T-cell (primary cell): ENCODE results near the gene PRPSAP1. TPM values are rescaled to one million over a fixed set of nuclear protein-coding genes. Genes with fewer than 3 reads are reported as not detected.

ENCODE experiments used
- ATAC-seq, 4 experiments: fragments of 200-7000 bp in 3 of 4; fragments of 150-1000 bp in 1 of 4; cut with Tn5 transposase; replicated peaks in 1 of 4; 1 replicate in 3 of 4; 2 replicates in 1 of 4; pipeline ENCODE4 v1.10.0; 2021; ENCODE audit warnings: moderate library complexity in 3 of 4, mild to moderate bottlenecking in 2 of 4, moderate number of reproducible peaks in 1 of 4
- CTCF ChIA-PET, 2 donors: fragments of 300-600 bp; sonication (Branson Sonifier 250); formaldehyde crosslinking; loops; one replicate each; lab custom pipeline; 2022; ENCODE audit warnings: antibody characterized with exemption in 2 of 2; lab: Charles Lee
- POLR2A ChIA-PET, 2 donors: fragments of 300-600 bp; sonication (Branson Sonifier 250); formaldehyde crosslinking; loops; one replicate each; lab custom pipeline; 2022; ENCODE audit warnings: antibody characterized with exemption in 2 of 2; lab: Charles Lee
- DNase-seq, 35 experiments: peaks; one replicate each; pipeline versions ENCODE4 v3.0.0 to v3.0.0-alpha.2; 2013 to 2023
- H3K27ac ChIP-seq: one replicate; pipeline ENCODE4 v1.5.1; 2013; ENCODE audit warnings: low read length
- H3K27me3 ChIP-seq, 2 experiments: replicated peaks in 1 of 2; 1 replicate in 1 of 2; 2 replicates in 1 of 2; pipeline versions ENCODE4 v1.6.1 to v1.7.0; 2013; ENCODE audit warnings: low read length in 1 of 2, mixed read lengths in 1 of 2; ENCODE audit not compliant: control insufficient read depth in 2 of 2, insufficient read depth in 2 of 2; ENCODE audit errors: extremely low read depth in 1 of 2
- H3K36me3 ChIP-seq, 2 donors: 1 replicate in 1 of 2; 2 replicates in 1 of 2; pipeline versions ENCODE4 v1.6.1 to v1.7.0; 2013; ENCODE audit warnings: low read length in 1 of 2; ENCODE audit not compliant: control insufficient read depth in 2 of 2, insufficient read depth in 1 of 2; ENCODE audit errors: extremely low read depth in 1 of 2
- H3K4me1 ChIP-seq, 2 experiments: 1 replicate in 1 of 2; 2 replicates in 1 of 2; pipeline versions ENCODE4 v1.6.1 to v1.7.0; 2013; ENCODE audit warnings: low read length in 2 of 2, mixed read lengths in 1 of 2; ENCODE audit not compliant: insufficient read depth in 2 of 2, control insufficient read depth in 1 of 2; ENCODE audit errors: extremely low read depth in 1 of 2
- H3K4me3 ChIP-seq, 2 donors: 1 replicate in 1 of 2; 2 replicates in 1 of 2; pipeline versions ENCODE4 v1.5.1 to v1.7.0; 2013; ENCODE audit warnings: mild to moderate bottlenecking in 2 of 2, low read length in 1 of 2, moderate library complexity in 1 of 2; ENCODE audit not compliant: control insufficient read depth in 1 of 2; ENCODE audit errors: extremely low read depth in 1 of 2
- H3K9me3 ChIP-seq: 2 replicates; pipeline ENCODE4 v1.7.0; 2013
- H3K27ac Mint-ChIP-seq, 2 donors: one replicate each; pipeline ENCODE4 v1.8.0; 2020 to 2021; ENCODE audit warnings: mild to moderate bottlenecking in 2 of 2, mixed read lengths in 2 of 2
- H3K27me3 Mint-ChIP-seq, 2 donors: one replicate each; pipeline ENCODE4 v1.8.0; 2021 to 2022; ENCODE audit warnings: mixed read lengths in 2 of 2
- H3K36me3 Mint-ChIP-seq: one replicate; pipeline ENCODE4 v1.8.0; 2021; ENCODE audit warnings: mixed read lengths
- H3K4me1 Mint-ChIP-seq, 3 donors: one replicate each; pipeline ENCODE4 v1.8.0; 2020 to 2022; ENCODE audit warnings: mixed read lengths in 3 of 3, mild to moderate bottlenecking in 1 of 3
- H3K4me3 Mint-ChIP-seq, 3 donors: one replicate each; pipeline ENCODE4 v1.8.0; 2020 to 2022; ENCODE audit warnings: mild to moderate bottlenecking in 3 of 3, mixed read lengths in 3 of 3, moderate library complexity in 3 of 3
- H3K9me3 Mint-ChIP-seq, 3 donors: one replicate each; pipeline ENCODE4 v1.8.0; 2020 to 2022; ENCODE audit warnings: mixed read lengths in 3 of 3
- WGBS: methylation state at CpG from one replicate; pipeline ENCODE4 v1.1.5; 2013; ENCODE audit warnings: missing lambda C conversion rate; ENCODE audit not compliant: insufficient coverage; 5-methylcytosine and 5-hydroxymethylcytosine counted together
- total RNA-seq, 35 experiments: library from RNA in 6 of 35; stranded (reverse) in 6 of 35; fragments of 120-200 nt in 1 of 35; gene quantifications; one replicate each; pipeline versions ENCODE4 v1.2.1 to v1.2.4 and lab custom pipeline; 2013 to 2026

Gene PRPSAP1
- total RNA-seq, 5 donors from 2014 or later (not counting 1 experiment from before 2014, with no cell fraction given) = 27.5 to 47.0 (median 40.0) TPM

DNA sequence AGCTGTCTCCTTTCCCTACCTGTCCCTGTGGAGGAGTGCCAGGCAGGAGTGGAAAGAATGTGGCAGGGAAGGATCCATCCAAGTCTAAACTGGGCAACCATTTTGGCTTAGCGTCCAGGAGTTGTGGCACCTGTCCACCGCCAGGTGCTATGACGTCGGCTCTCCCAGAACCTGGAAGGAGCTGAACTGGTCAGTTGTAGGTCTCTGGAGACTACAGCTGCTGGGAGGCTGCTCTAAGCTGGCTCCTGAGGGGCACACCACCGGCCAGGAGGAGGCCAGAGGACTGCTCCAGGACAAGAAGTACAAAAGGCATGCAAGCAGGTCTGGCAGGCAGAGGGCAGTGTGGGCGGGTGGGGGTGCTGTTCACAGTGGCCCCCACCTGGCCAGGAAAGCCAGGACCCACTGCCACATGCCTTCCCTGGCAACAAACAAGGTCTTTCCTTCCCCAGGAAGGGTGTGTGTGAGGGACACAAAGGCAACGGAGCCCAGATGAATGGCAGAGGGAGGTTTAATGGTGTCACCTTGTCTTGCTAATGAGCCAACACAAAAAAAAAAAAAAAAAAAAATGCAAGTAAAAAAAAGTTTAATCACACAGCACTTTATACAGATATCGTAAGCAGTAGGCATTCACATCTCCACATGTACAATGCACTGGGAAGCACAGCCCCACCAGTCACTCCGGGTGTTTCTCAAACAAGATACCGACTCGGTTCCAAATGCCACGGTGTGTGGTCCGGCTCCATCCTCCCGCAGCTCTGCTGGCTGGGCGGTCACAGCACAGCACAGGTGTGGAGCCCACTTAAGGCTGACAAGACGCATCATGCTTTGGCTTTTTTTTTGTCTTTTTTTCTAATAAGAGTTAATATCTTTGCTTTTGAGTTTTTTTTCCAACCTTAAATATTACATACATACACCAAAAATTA is 35.5 kb upstream of the PRPSAP1 start:
- POLR2A ChIA-PET = interaction anchor here in 1 of 2 donors (0.6 kb wide), 1 partner anchor 188 kb away, joined by 5 read pairs; no protein-coding TSS in a partner anchor
- Mint-ChIP-seq H3K4me1 (peaks cover 0 to 9% (median 4%) of the 10 kb centered on the region in 3 donors), H3K27ac (no peak overlapping the region), H3K4me3 (no peak overlapping the region), H3K9me3 (no peaks in the 10 kb centered on the region), H3K36me3 (peaks cover 11% of the 10 kb centered on the region), H3K27me3 (no peaks in the 10 kb centered on the region)
- ATAC-seq (no peak), DNase-seq (no peak)
- WGBS = 93% methylated on average over 12 of the region's 16 CpGs
- CTCF ChIA-PET = interaction anchor here (0.6 to 0.9 kb wide), 4 partner anchors 8 to 850 kb away, joined by 3 to 5 read pairs (median 4); no protein-coding TSS in a partner anchor
- Histone ChIP-seq H3K27me3 (peaks cover 0 to 13% of the 10 kb centered on the region in 2 experiments), H3K27ac (no peak overlapping the region), H3K4me3 (no peak overlapping the region), H3K36me3 (peaks cover 20 to 27% of the 10 kb centered on the region in 2 donors), H3K9me3 (no peaks in the 10 kb centered on the region), H3K4me1 (peaks cover 6 to 17% of the 10 kb centered on the region in 2 experiments)

DNA sequence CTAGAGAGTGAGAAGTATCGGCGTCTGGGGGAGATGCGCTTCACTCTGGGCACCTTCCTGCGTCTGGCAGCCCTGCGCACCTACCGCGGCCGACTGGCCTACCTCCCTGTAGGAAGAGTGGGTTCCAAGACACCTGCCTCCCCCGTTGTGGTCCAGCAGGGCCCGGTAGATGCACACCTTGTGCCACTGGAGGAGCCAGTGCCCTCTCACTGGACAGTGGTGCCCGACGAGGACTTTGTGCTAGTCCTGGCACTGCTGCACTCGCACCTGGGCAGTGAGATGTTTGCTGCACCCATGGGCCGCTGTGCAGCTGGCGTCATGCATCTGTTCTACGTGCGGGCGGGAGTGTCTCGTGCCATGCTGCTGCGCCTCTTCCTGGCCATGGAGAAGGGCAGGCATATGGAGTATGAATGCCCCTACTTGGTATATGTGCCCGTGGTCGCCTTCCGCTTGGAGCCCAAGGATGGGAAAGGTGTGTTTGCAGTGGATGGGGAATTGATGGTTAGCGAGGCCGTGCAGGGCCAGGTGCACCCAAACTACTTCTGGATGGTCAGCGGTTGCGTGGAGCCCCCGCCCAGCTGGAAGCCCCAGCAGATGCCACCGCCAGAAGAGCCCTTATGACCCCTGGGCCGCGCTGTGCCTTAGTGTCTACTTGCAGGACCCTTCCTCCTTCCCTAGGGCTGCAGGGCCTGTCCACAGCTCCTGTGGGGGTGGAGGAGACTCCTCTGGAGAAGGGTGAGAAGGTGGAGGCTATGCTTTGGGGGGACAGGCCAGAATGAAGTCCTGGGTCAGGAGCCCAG is 33.5 kb upstream of the PRPSAP1 start:
- ChIA-PET CTCF (interaction anchor here in 1 of 2 donors (0.9 kb wide), 1 partner anchor 11 kb away, joined by 3 read pairs; no protein-coding TSS in a partner anchor), POLR2A (interaction anchor here in 1 of 2 donors (0.5 kb wide), 1 partner anchor 62 kb away, joined by 5 read pairs; no protein-coding TSS in a partner anchor)
- Histone ChIP-seq H3K27ac (no peak overlapping the region), H3K4me3 (no peak overlapping the region), H3K4me1 (peaks cover 10 to 32% of the 10 kb centered on the region in 2 experiments), H3K27me3 (peaks cover 0 to 26% of the 10 kb centered on the region in 2 experiments), H3K36me3 (peaks cover 15 to 20% of the 10 kb centered on the region in 2 donors), H3K9me3 (no peaks in the 10 kb centered on the region)
- 98% methylated on average over 23 of the region's 31 CpGs for WGBS
- Mint-ChIP-seq H3K4me3 (peak overlapping the region in 2 of 3 donors; percentile 37 to 64), H3K27ac (no peak overlapping the region), H3K4me1 (peaks cover 4 to 13% (median 10%) of the 10 kb centered on the region in 3 donors), H3K9me3 (no peaks in the 10 kb centered on the region), H3K27me3 (peaks cover 0 to 1% of the 10 kb centered on the region in 2 donors), H3K36me3 (peaks cover 5% of the 10 kb centered on the region)
- ATAC-seq (no peak), DNase-seq (no peak)

DNA sequence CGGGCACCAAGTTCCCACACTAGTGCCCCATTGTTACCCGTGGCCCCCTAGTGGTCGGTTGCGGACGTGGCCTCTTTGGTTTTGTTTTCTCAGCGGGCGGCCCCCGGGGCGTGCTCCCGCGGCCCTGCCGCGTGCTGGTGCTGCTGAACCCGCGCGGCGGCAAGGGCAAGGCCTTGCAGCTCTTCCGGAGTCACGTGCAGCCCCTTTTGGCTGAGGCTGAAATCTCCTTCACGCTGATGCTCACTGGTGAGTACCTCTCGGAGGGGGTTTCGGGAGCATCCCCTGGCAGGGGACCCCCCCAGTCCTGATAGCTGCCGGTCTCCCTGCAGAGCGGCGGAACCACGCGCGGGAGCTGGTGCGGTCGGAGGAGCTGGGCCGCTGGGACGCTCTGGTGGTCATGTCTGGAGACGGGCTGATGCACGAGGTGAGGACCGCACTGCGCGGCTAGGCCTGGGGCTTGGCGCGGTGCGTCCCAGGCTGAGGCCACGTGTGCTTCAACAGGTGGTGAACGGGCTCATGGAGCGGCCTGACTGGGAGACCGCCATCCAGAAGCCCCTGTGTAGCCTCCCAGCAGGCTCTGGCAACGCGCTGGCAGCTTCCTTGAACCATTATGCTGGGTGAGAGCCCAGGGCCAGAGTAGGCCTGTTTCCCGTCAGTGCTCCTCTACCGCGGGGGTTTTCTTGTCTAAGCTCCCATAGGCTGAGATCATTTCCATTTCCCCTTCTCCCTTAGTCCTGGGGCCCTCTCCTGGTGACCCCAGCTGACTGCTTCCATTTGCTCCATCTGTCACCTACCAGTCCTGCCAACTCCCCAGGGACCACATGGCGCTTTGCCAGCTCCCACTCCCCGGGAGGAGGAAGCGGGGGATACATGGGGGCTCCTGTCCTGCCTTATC is 32.4 kb upstream of the PRPSAP1 start:
- POLR2A ChIA-PET = no interaction called here
- Mint-ChIP-seq H3K27ac (no peak overlapping the region), H3K9me3 (no peaks in the 10 kb centered on the region)

DNA sequence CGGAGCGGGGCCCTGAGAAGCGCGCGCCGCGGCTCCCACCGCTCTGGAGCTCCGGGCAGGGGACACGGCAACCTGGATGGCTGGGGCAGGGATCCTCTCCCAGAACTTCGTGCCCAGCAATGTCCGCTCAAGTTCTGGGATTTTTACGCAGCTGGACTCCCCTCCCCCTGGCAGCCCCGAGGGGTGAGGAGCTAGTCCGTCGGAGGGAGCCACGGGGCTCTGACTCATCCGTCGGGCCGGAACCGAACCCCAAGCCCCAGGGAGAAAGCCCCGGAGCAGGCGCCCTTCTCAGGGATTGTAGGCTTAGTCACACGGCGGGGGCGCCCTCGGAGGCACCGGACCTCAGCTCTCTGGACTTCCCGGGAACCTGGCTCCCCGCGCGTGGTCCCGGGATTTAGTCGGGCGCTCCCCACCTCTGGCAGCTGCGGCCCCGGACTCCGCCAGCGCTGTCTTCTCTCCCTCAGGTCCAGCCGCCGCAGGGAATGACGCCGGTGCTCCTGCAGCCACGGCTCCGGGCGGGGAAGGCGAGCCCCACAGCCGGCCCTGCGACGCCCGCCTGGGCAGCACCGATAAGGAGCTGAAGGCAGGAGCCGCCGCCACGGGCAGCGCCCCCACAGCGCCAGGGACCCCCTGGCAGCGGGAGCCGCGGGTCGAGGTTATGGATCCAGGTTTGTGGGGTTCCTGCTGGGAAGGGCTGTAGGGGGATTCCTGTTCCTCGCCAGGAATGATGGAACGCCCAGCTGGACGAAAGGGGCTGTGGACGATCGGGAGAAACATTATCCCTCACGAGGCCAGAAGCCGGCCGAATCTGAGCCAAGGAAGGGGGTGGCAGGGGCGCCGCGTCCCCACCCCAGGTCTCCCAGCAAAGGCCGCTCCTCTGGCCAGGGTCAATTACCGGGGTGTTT is 31.5 kb upstream of the PRPSAP1 start:
- no peaks in the 10 kb centered on the region for H3K9me3 ChIP-seq
- 3% methylated on average over 61 of the region's 74 CpGs for WGBS
- ATAC-seq (peak in 2 of 4 experiments; percentile 5 to 6), DNase-seq (peak in 6 of 35 experiments; percentile 13 to 55 (median 31))
- Mint-ChIP-seq H3K4me1 (peaks cover 4 to 13% (median 10%) of the 10 kb centered on the region in 3 donors), H3K27ac (no peak overlapping the region), H3K27me3 (peaks cover 0 to 1% of the 10 kb centered on the region in 2 donors), H3K9me3 (no peaks in the 10 kb centered on the region), H3K36me3 (peaks cover 4% of the 10 kb centered on the region), H3K4me3 (peak overlapping the region; percentile 62 to 64 (median 64))
- H3K4me1 ChIP-seq = peaks cover 10 to 32% of the 10 kb centered on the region in 2 experiments
- H3K27ac ChIP-seq = no peak overlapping the region
- H3K27me3 ChIP-seq = peaks cover 0 to 33% of the 10 kb centered on the region in 2 experiments
- ChIA-PET POLR2A (no interaction called here), CTCF (interaction anchor here (0.5 to 3.5 kb wide), 9 partner anchors 13 to 377 kb away, joined by 3 to 11 read pairs (median 3); no protein-coding TSS in a partner anchor)
- peak overlapping the region; percentile 37 to 84 for H3K4me3 ChIP-seq
- H3K36me3 ChIP-seq = peaks cover 4 to 7% of the 10 kb centered on the region in 2 donors

More for the DNA sequence above, 32.4 kb upstream of the PRPSAP1 start:
- Histone ChIP-seq H3K4me1 (peaks cover 10 to 32% of the 10 kb centered on the region in 2 experiments), H3K27ac (no peak overlapping the region), H3K4me3 (peak overlapping the region; percentile 37 to 84), H3K27me3 (peaks cover 0 to 33% of the 10 kb centered on the region in 2 experiments), H3K9me3 (no peaks in the 10 kb centered on the region), H3K36me3 (peaks cover 11 to 15% of the 10 kb centered on the region in 2 donors)
- Mint-ChIP-seq H3K27me3 (peaks cover 0 to 1% of the 10 kb centered on the region in 2 donors), H3K4me3 (peak overlapping the region; percentile 59 to 64 (median 64)), H3K36me3 (peaks cover 5% of the 10 kb centered on the region), H3K4me1 (peaks cover 4 to 13% (median 10%) of the 10 kb centered on the region in 3 donors)
- CTCF ChIA-PET = interaction anchor here (0.6 to 1.0 kb wide), 5 partner anchors 12 to 171 kb away, joined by 3 to 4 read pairs (median 3); no protein-coding TSS in a partner anchor
- ATAC-seq (peak; percentile 26 to 45 (median 42)), DNase-seq (peak; percentile 64 to 90 (median 79))
- WGBS = 53% methylated on average over 52 of the region's 52 CpGs
